SK-N-SH (cell line): ENCODE measurements around the gene GUK1. TPM values are rescaled to one million over a fixed set of nuclear protein-coding genes. Genes with fewer than 3 reads are reported as not detected.

ENCODE experiments used
- CTCF ChIA-PET: fragments of 300-600, 350-600 bp; formaldehyde crosslinking; extraction: SDS; loops from one replicate; lab custom pipeline; 2021; lab: Yijun Ruan, JAX
- POLR2A ChIA-PET: fragments of 350-600 bp; sonication (Branson Sonifier 250); formaldehyde crosslinking; extraction: SDS; loops from one replicate; lab custom pipeline; 2020; ENCODE audit warnings: antibody characterized with exemption, inconsistent platforms; lab: Yijun Ruan, JAX
- DNase-seq: peaks from one replicate; pipeline ENCODE4 v3.0.0; 2012
- H2AFZ ChIP-seq: fragments of 200-600 bp; sonication (generic); 2 replicates; pipeline ENCODE4 v1.8.1; 2016; ENCODE audit warnings: antibody characterized with exemption, mild to moderate bottlenecking, low read depth
- H3F3A ChIP-seq: fragments of 200-600 bp; sonication (generic); replicated peaks from 2 replicates; pipeline ENCODE3; 2016; ENCODE audit warnings: antibody characterized with exemption, mild to moderate bottlenecking; ENCODE audit not compliant: insufficient read depth
- H3K27ac ChIP-seq, 2 experiments: fragments of 200-500 bp in 1 of 2; fragments of 200-600 bp in 1 of 2; sonication (Bioruptor generic) in 1 of 2; sonication (generic), shearing (Covaris generic) in 1 of 2; 2 replicates each; pipeline versions ENCODE4 v1.5.1 to v1.6.1; 2014 to 2016; ENCODE audit warnings: low read depth in 2 of 2, inconsistent platforms in 1 of 2, low read length in 1 of 2, mild to moderate bottlenecking in 1 of 2, mixed read lengths in 1 of 2
- H3K27me3 ChIP-seq: fragments of 200-600 bp; sonication (generic), shearing (Covaris generic); 2 replicates; pipeline ENCODE4 v1.6.1; 2016; ENCODE audit warnings: mixed run types; ENCODE audit not compliant: insufficient read depth
- H3K36me3 ChIP-seq, 2 experiments: fragments of 200-500 bp in 1 of 2; fragments of 200-600 bp in 1 of 2; sonication (Bioruptor generic) in 1 of 2; sonication (generic) in 1 of 2; replicated peaks in 1 of 2; 2 replicates each; pipeline versions ENCODE3 to v1.5.1; 2014 to 2016; ENCODE audit warnings: low read length in 1 of 2, mild to moderate bottlenecking in 1 of 2; ENCODE audit not compliant: insufficient read depth in 2 of 2, control insufficient read depth in 1 of 2
- H3K4me1 ChIP-seq, 2 experiments: fragments of 200-500 bp in 1 of 2; fragments of 200-600 bp in 1 of 2; sonication (Bioruptor generic) in 1 of 2; sonication (generic), shearing (Covaris generic) in 1 of 2; 2 replicates each; pipeline versions ENCODE4 v1.5.1 to v1.6.1; 2014 to 2016; ENCODE audit warnings: low read depth in 1 of 2, low read length in 1 of 2, mixed run types in 1 of 2; ENCODE audit not compliant: insufficient read depth in 2 of 2, control insufficient read depth in 1 of 2
- H3K4me2 ChIP-seq: fragments of 200-600 bp; sonication (generic), shearing (Covaris generic); 2 replicates; pipeline ENCODE4 v1.6.1; 2017; ENCODE audit warnings: mixed run types
- H3K4me3 ChIP-seq, 2 experiments: fragments of 200-500 bp in 1 of 2; fragments of 200-600 bp in 1 of 2; sonication (Bioruptor generic) in 1 of 2; sonication (generic), shearing (Covaris generic) in 1 of 2; 2 replicates each; pipeline versions ENCODE4 v1.5.1 to v1.8.1; 2014 to 2016; ENCODE audit warnings: low read depth in 2 of 2, inconsistent platforms in 1 of 2, low read length in 1 of 2, mild to moderate bottlenecking in 1 of 2, mixed read lengths in 1 of 2, moderate library complexity in 1 of 2
- H3K79me2 ChIP-seq: fragments of 200-600 bp; sonication (generic); 2 replicates; pipeline ENCODE4 v1.8.1; 2017; ENCODE audit warnings: mild to moderate bottlenecking; ENCODE audit not compliant: insufficient read depth
- H3K9ac ChIP-seq: fragments of 200-600 bp; sonication (generic); 2 replicates; pipeline ENCODE4 v1.6.1; 2017; ENCODE audit warnings: mixed run types
- H3K9me2 ChIP-seq: fragments of 200-600 bp; sonication (generic); 2 replicates; pipeline ENCODE4 v1.6.1; 2017; ENCODE audit warnings: mixed run types
- H3K9me3 ChIP-seq: fragments of 200-600 bp; sonication (generic); 2 replicates; pipeline ENCODE4 v1.6.1; 2017; ENCODE audit warnings: mixed run types, mild to moderate bottlenecking, moderate library complexity
- H4K20me1 ChIP-seq: fragments of 200-600 bp; sonication (generic); 2 replicates; pipeline ENCODE4 v1.6.1; 2017; ENCODE audit warnings: mild to moderate bottlenecking, mixed run types; ENCODE audit not compliant: insufficient read depth
- CHD2 ChIP-seq: fragments of 150-350 bp; IDR thresholded peaks from 2 replicates; pipeline ENCODE4 v1.6.1; 2018; ENCODE audit warnings: low read length; ENCODE audit not compliant: partially characterized antibody
- ELF1 ChIP-seq: IDR thresholded peaks from 2 replicates; pipeline ENCODE4 v1.4.0; 2012
- EP300 ChIP-seq, 2 experiments: IDR thresholded peaks; 2 replicates each; pipeline versions ENCODE4 v1.4.0 to v1.6.1; 2012; ENCODE audit warnings: borderline replicate concordance in 1 of 2, low read depth in 1 of 2, low read length in 1 of 2
- FOSL2 ChIP-seq: IDR thresholded peaks from 2 replicates; pipeline ENCODE4 v1.4.0; 2012; ENCODE audit warnings: low read depth, mild to moderate bottlenecking, moderate library complexity, borderline replicate concordance
- GABPA ChIP-seq: IDR thresholded peaks from 2 replicates; pipeline ENCODE4 v1.4.0; 2012; ENCODE audit warnings: low read depth, mild to moderate bottlenecking
- MEF2A ChIP-seq: IDR thresholded peaks from 2 replicates; pipeline ENCODE4 v1.4.0; 2012; ENCODE audit warnings: low read depth, borderline replicate concordance
- MXI1 ChIP-seq: IDR thresholded peaks from 2 replicates; pipeline ENCODE4 v1.6.1; 2012; ENCODE audit warnings: mild to moderate bottlenecking, low read depth, low read length, improper control_type of control experiment
- NRF1 ChIP-seq: IDR thresholded peaks from 2 replicates; pipeline ENCODE4 v1.6.1; 2012; ENCODE audit warnings: low read depth, mild to moderate bottlenecking, low read length
- POLR2AphosphoS5 ChIP-seq: IDR thresholded peaks from 2 replicates; pipeline ENCODE4 v1.6.1; 2012; ENCODE audit warnings: low read depth, low read length
- RCOR1 ChIP-seq: fragments of 150-350 bp; IDR thresholded peaks from 2 replicates; pipeline ENCODE4 v1.6.1; 2017; ENCODE audit warnings: antibody characterized with exemption, low read length
- SMC3 ChIP-seq: IDR thresholded peaks from 2 replicates; pipeline ENCODE4 v1.6.1; 2012; ENCODE audit warnings: low read depth, low read length, improper control_type of control experiment
- TAF1 ChIP-seq: IDR thresholded peaks from 2 replicates; pipeline ENCODE4 v1.6.1; 2012; ENCODE audit warnings: low read depth, mild to moderate bottlenecking, low read length, moderate library complexity, borderline replicate concordance
- TCF12 ChIP-seq: IDR thresholded peaks from 2 replicates; pipeline ENCODE4 v1.4.0; 2012
- YY1 ChIP-seq: IDR thresholded peaks from 2 replicates; pipeline ENCODE4 v1.4.0; 2012; ENCODE audit warnings: low read depth, mild to moderate bottlenecking
- WGBS: methylation state at CpG from one replicate; pipeline ENCODE4 v1.1.6; 2017; ENCODE audit warnings: low lambda C conversion rate; 5-methylcytosine and 5-hydroxymethylcytosine counted together
- polyA plus RNA-seq, 3 experiments: library from polyadenylated mRNA; depleted of rRNA; stranded (reverse); fragments of >200 nt; gene quantifications; 2 replicates each; pipeline ENCODE4 v1.2.3, GENCODE V29; 2012
- TF ChIP-seq, protein P1 (sequence below): IDR thresholded peaks from 2 replicates; pipeline ENCODE4 v1.4.0; 2012; ENCODE audit warnings: low read depth
- TF ChIP-seq, protein P2 (sequence below): IDR thresholded peaks from 2 replicates; pipeline ENCODE4 v1.4.0; 2012; ENCODE audit warnings: low read depth, borderline replicate concordance
- TF ChIP-seq, protein P3 (sequence below): IDR thresholded peaks from 2 replicates; pipeline ENCODE4 v1.6.1; 2012; ENCODE audit warnings: mild to moderate bottlenecking, low read depth, low read length, moderate library complexity

The GUK1 gene
- polyA plus RNA-seq, 1 of the 3 experiments (the other 2 are of a cell fraction): 742 TPM

DNA sequence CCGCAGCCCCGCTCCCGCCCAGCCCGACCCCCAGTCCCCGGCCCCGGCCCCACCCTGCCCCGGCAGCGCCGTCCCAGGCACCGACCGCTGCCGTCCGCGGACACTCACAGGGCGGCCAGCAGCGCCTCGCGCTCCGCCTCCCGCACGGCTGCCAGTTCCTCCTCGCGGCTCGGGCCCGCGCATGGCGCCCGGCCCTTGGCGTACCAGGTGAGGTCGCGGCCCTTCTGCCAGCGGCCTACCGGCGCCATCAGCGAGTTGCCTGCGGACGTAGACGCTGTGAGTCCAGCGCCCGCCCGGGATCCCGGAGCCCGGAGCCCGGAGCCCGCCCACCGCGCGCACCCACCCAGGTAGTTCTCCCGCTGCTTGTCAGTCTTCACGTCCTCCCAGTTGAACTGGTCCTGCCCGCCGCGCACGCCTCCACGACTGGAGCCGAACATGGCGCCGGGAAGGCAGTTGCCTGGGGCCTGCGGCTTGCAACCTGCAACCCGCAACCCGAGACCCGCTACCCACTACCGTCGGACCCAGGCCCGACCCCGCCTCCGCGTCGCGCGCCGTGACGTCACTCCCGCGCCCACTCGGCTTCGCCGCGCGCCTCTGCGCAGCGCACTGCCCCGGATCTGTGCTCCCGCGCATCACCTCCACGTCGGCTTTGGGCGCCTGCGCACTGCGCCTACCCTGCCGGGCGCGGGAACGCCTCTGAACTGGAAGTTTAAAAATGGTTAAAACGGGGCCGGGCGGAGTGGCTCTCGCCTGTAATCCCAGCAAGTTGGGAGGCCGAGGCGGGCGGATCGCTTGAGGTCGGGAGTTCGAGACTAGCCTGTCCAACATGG lies 37.1 kb upstream of the GUK1 start, which contains the start of gene C1orf35:
Gene C1orf35, minus strand, starts transcription at position 535 of the 830 bp plus-strand sequence. Its CDS starts 98 bp downstream, at position 437.
- POLR2A ChIA-PET: no interaction called here
- TF ChIP-seq GABPA (0 out of 2 replicates have a peak, but pooled peaks have one; percentile 29), TAF1 (0 out of 2 replicates have a peak, but pooled peaks have one; percentile 51), NRF1 (peak; percentile 99), SMC3 (no peak), TCF12 (peak; percentile 9; the same call in 1 of the 2 replicates), FOSL2 (no peak), CHD2 (peak; percentile 65), RCOR1 (0 out of 2 replicates have a peak, but pooled peaks have one; percentile 14), EP300 (IDR thresholded peaks at IDR 0.05; ENCODE audit: borderline replicate concordance in 1 of 2, low read depth in 1 of 2, low read length in 1 of 2) (peak in 1 of 2 experiments; percentile 15; a peak in 1 of 4 replicates), MEF2A (no peak), MXI1 (peak; percentile 84), ELF1 (0 out of 2 replicates have a peak, but pooled peaks have one; percentile 19), YY1 (0 out of 2 replicates have a peak, but pooled peaks have one; percentile 47), POLR2AphosphoS5 (peak; percentile 50; the same call in 1 of the 2 replicates)
- TF ChIP-seq, protein P1, sequence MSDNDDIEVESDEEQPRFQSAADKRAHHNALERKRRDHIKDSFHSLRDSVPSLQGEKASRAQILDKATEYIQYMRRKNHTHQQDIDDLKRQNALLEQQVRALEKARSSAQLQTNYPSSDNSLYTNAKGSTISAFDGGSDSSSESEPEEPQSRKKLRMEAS: peak; percentile 92
- TF ChIP-seq, protein P2, sequence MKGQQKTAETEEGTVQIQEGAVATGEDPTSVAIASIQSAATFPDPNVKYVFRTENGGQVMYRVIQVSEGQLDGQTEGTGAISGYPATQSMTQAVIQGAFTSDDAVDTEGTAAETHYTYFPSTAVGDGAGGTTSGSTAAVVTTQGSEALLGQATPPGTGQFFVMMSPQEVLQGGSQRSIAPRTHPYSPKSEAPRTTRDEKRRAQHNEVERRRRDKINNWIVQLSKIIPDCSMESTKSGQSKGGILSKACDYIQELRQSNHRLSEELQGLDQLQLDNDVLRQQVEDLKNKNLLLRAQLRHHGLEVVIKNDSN: no peak
- TF ChIP-seq, protein P3, sequence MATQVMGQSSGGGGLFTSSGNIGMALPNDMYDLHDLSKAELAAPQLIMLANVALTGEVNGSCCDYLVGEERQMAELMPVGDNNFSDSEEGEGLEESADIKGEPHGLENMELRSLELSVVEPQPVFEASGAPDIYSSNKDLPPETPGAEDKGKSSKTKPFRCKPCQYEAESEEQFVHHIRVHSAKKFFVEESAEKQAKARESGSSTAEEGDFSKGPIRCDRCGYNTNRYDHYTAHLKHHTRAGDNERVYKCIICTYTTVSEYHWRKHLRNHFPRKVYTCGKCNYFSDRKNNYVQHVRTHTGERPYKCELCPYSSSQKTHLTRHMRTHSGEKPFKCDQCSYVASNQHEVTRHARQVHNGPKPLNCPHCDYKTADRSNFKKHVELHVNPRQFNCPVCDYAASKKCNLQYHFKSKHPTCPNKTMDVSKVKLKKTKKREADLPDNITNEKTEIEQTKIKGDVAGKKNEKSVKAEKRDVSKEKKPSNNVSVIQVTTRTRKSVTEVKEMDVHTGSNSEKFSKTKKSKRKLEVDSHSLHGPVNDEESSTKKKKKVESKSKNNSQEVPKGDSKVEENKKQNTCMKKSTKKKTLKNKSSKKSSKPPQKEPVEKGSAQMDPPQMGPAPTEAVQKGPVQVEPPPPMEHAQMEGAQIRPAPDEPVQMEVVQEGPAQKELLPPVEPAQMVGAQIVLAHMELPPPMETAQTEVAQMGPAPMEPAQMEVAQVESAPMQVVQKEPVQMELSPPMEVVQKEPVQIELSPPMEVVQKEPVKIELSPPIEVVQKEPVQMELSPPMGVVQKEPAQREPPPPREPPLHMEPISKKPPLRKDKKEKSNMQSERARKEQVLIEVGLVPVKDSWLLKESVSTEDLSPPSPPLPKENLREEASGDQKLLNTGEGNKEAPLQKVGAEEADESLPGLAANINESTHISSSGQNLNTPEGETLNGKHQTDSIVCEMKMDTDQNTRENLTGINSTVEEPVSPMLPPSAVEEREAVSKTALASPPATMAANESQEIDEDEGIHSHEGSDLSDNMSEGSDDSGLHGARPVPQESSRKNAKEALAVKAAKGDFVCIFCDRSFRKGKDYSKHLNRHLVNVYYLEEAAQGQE: peak; percentile 46; the same call in 1 of the 2 replicates
- TF ChIP-seq, all 33 proteins: peak for 13
- peaks cover 57% of the 10 kb centered on the region for H3K79me2 ChIP-seq
- peak within 1 kb of the TSS; percentile 75 to 79 for H3K27ac ChIP-seq
- H3K9ac ChIP-seq: peak within 1 kb of the TSS; percentile 78
- H3F3A ChIP-seq: peaks cover 28% of the 10 kb centered on the region
- H3K9me3 ChIP-seq: no peaks in the 10 kb centered on the region
- 1% methylated on average over 52 of the region's 104 CpGs for WGBS
- H3K9me2 ChIP-seq: no peaks in the 10 kb centered on the region
- peaks cover 39% of the 10 kb centered on the region for H4K20me1 ChIP-seq
- no peaks in the 10 kb centered on the region for H3K27me3 ChIP-seq
- peaks cover 30 to 52% of the 10 kb centered on the region in 2 experiments for H3K36me3 ChIP-seq
- peak within 1 kb of the TSS; percentile 77 for H3K4me2 ChIP-seq
- H2AFZ ChIP-seq: peak within 1 kb of the TSS; percentile 94
- peak; percentile 99 for DNase-seq
- H3K4me1 ChIP-seq: peaks cover 4 to 31% of the 10 kb centered on the region in 2 experiments; a peak in 3 of 4 replicates
- H3K4me3 ChIP-seq: peak within 1 kb of the TSS; percentile 83 to 98
- CTCF ChIA-PET: no interaction called here
